NOMO-1 treated with dmso at 0.1 percent for 144 hours (cell line): ENCODE data around the gene HIP1.
"Not testable (repeated sequence)": the region's sequence is repeated elsewhere in the genome, so short reads cannot be mapped to it uniquely, and the experiment has no call there.

Experiments
- DNase-seq: peaks from one replicate; lab custom pipeline; 2025; ENCODE audit not compliant: unreplicated experiment; lab: John Stamatoyannopoulos, UW

The HIP1 gene

DNA sequence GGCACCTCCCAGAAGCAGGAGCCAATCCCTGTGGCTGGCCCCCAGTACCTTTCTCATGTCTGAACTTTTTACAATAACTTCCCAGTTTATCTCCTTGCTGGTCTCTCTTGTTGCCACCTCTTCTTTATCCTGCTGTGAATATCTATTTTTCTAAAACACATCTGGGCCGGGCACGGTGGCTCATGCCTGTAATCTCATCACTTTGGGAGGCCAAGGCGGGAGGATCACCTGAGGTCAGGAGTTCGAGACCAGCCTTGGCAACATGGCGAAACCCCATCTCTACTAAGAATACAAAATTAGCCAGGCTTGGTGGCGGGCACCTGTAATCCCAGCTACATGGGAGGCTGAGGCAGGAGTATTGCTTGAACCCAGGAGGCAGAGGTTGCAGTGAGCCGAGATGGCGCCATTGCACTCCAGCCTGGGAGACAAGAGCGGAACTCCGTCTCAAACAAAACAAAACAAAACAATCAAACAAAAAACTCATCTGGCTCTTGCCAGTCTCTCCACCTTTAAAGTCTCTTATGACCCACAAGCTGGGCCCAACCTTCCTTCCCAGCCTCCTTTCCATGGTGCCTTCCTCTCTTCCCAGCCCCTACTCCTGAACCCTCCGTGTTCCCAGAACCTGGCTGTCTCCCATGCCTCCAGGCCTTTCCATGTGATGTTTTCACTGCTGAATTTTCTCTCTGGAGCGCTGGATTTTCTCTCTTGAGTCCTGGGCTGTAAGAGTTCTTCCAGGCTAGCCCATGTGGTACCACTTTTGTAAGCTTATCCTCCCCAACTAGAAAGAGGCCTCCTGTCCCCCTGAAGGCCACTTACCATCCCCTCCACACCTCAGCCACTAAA is 51.3 kb downstream of the HIP1 start:
- no peak for DNase-seq

DNA sequence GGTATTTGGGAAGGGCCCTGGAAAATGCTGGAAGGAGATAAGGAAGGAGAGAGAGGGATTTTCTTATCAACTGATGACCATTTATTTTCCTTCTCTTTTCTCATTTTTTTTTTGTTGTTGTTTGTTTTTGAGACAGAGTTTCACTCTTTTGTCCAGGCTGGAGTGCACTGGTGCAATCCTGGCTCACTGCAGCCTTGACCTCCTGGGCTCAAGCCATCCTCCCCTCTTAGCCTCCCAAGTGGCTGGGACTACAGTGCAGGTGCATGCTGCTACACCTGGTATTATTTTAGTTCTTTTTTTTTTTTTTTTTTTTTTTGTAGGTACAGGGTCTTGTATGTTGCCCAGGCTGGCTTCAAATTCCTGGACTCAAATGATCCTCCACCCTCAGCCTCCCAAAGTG is 52.2 kb downstream of the HIP1 start:
- no peak for DNase-seq

DNA sequence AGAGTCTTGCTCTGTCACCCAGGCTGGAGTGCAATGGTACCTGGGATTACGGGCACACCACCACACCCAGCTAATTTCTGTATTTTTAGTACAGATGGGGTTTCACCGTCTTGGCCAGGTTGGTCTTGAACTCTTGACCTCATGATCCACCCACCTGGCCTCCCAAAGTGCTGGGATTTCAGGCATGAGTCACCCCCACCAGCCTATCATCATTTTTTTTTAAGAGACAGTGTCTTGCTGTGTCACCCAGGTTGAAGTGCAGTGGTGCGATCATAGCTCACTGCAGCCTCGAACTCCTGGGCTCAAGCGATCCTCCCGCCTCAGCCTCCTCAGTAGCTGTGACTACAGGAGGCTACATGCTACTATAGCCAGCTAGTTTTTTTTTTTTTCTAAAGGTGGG is 56.7 kb downstream of the HIP1 start:
- DNase-seq = not testable (repeated sequence)

DNA sequence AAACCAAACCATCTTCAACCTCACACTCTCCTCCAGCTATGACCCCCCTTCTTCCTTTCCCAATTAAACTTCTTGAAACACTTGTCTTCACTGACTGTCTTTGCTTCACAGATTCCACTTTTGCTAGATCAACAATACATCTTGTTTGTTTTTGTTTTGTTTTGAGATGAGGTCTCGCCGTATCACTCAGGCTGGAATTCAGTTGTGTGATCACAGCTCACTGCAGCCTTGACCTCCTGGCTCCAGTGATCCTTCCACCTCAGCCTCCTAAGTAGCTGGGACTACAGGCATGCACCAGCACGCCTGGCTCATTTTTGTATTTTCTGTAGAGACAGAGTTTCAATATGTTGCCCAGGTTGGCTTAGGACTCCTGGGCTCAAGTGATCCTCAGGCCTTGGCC is 59.7 kb downstream of the HIP1 start:
- DNase-seq = no peak

DNA sequence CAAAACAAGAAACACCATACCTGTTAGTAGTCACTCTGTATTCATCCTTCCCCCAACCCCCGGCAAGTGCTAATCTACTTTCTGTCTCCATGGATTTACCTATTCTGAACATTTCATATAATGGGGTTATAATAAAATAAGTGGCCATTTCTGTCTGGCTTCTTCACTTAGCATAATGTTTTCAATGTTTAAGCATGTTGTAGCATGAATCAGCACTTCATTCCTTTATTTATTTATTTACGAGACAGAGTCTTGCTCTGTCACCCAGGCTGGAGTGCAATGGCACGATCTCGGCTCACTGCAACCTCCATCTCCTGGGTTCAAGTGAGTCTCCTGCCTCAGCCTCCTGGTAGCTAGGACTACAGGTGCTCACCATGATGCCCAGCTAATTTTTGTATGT is 69.2 kb downstream of the HIP1 start:
- no peak for DNase-seq

DNA sequence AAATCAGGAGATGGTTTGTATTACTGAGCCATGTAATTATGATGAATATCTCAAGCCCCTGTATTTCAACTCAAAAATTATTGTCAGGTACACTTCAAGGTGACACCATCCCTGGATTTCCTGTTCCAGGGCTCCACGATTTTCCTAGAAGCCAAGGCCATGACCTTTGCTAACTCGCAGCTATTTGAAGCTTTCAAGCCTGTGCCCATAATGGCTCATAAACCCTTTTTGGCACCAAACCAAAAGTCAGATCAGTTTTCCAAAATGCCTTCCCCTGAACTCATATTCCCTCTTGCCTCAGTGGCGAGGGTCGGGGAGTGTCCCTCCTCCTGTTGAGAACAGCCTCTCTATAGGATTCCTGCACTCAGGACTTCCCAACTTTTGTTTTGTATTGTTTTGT is 70.8 kb downstream of the HIP1 start:
- no peak for DNase-seq

DNA sequence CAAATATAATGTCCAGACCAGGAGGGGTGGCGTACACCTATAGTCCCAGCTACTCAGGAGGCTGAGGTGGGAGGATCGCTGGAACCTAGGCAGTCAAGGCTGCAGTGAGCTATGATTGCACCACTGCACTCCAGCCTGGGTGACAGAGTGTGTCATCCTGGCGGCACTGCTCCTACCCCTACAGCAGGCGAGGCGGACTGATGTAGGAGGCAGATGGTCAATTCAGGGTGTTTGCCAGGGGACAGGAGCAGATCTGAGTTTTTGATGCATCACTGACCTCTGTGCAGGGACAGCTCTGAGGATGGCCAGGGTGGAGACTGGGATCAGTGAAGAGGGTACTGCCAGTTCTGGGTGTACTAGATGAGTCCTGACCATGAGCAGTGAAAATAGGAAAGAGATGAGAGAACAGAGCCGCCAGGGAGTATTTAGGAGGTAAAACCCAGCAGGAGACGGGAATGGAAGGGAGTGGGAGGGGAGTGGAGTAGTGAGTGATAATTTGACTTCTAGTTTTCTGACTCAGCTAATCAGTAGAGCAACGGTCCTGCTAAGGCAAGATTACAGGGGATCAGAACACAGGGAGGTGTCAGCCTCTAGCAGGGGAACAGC is 75.3 kb downstream of the HIP1 start:
- no peak for DNase-seq

DNA sequence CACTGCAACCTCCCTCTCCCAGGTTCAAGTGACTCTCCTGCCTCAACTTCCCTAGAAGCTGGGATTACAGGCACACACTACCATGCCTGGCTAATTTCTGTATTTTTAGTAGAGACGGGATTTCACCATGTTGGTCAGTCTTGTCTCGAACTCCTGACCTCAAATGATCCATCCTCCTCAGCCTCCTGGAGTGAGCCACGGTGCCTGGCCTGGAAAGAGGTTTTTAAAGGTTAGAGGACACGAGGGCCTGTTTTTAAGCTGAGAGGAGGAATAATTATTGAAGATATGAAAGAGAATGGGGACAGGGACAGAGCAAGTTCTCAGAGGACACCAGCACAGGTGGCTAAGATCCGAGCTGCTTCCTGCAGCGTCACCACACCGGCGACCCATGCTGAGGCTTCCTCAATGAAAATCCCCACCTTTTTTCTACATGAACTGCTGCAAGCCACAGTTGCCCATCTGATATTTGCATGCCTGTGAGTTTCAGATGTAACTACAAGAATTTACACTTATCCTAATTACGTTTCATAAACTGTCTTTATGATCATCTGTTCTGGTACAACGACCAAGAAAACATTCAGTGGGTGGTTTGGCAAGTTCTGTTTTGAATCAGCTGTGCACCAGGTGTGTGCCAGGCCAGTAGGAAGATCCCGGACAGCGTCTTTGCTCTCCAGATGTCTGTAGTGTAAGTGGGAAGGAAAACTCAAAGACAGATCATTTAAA is 76.0 kb downstream of the HIP1 start:
- no peak for DNase-seq

DNA sequence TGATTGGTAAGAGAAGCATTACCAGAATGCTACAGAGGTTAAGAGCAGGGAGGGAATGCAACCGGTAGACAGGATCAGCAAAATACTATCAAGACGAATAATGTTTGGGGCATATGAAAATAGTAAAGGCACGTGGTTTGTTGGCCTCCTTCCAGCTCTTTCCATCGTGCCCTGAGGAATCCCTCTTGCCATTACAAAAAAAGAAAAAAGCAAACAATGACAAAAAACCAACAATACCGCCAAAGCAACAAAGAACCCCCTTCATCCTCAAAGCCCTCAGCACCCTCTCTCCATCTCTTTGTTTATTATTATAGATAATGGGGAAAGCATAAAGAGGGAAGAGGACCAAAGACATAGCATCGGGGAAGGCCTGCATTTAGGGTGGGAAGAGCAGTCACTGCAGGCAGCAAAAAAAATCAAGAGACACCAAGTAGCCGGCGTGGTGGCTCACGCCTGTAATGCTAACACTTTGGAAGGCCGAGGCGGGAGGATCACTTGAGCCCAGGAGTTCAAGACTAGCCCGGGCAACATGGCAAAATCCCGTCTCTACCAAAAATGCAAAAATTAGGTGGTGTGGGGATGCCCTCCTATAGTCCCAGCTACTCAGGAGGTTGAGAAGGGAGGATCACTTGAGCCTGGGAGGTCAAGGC is 78.0 kb downstream of the HIP1 start:
- DNase-seq = no peak

DNA sequence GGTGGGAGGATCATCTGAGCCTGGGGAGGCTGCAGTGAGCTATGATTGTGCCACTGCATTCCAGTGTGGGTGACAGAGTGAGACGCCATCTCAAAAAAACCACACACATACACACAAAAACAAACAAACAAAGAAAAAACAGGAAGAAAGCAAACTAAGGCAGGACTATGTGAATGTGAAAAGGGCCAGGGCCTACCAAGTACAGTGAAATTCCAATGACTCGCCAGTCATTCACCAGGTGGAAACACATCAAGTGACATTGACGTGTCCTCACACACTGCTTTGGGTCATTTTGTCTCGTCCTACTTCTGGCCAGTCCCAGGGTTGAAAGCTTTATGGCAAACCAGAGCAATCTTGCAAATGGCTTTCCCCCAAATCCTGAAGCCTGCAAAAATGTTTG is 79.9 kb downstream of the HIP1 start:
- no peak for DNase-seq

DNA sequence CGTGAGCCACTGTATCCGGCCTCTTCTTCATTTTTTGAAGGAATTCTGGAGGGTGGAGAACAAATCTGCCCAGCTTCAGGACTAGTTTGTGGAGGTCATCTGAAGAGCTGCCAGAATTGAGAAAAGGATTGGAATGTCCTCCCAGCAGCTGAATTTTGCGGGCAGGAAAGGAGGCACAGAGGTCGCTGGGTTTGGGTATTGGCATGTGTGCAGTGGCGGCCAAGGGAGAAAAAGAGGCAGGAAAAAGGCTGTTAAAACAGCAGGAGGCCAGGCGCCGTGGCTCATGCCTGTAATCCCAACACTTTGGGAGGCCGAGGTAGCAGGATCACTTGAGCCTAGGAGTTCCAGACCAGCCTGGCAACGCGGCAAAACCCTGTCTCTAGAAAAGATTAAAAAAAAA is 80.4 kb downstream of the HIP1 start:
- DNase-seq = no peak

DNA sequence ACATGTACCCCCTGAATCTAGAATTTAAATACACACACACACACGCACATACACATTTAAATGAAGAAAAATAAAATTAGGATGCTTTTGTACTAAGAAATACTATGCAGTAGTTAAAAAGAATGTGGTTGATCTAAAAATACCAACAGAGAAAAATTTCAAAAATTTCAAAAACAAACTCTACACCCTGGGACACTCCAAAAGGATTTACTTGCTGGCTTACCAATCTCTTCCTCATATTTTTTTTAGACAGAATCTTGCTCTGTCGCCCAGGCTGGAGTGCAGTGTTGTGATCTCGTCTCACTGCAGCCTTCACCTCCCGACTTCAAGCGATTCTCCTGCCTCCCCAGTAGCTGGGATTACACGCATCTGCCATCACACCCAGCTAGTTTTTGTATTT is 80.9 kb downstream of the HIP1 start:
- DNase-seq = no peak

DNA sequence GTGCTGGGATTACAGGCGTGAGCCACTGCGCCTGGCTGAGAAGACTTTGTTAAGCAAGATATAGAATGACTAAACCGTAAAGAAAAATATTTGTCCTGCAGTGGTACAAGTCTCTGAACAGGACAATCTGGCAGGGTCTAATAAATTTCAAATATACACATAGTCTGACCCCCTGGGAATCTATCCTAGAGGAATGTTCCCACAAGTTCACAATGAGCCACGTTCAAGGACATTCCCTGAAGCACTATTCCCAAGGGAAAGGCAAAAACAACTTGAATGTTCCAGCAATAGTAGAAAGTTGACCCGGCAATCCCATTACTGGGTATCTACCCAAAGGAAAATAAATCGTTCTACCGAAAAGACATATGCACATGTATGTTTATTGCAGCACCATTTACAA is 82.0 kb downstream of the HIP1 start:
- DNase-seq = no peak

DNA sequence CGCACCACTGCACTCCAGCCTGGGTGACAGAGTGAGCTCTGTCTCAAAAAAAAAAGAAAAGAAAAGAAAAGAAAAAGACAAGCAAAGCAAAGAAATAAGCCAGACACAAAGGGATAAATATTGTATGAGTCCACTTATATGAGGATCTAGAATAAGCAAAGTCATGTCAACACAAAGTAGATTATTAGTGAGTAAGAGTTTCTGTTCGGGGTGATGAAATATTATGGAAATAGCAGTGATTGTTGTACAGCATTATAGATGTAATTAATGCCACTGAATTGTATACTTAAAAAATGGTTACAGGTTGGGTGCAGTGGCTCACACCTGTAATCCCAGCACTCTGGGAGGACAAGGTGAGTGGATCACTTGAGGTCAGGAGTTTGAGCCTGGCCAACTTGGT is 83.2 kb downstream of the HIP1 start:
- no peak for DNase-seq

DNA sequence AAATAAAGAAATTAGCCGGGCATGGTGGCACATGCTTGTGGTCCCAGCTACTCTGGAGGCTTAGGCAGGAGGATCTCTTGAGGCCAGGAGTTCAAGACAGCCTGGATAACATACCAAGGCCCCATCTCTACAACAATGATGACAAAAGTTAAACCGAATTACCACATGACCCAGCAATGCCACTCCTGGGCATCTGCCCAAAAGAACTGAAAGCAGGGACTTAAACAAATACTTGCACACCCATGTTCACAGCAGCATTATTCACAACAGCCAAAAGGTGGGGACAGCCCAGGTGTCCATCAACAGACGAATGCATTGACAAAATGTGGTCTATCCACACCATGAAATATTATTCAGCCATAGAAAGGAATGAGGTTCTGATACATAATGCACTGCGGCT is 83.9 kb downstream of the HIP1 start:
- DNase-seq = no peak

DNA sequence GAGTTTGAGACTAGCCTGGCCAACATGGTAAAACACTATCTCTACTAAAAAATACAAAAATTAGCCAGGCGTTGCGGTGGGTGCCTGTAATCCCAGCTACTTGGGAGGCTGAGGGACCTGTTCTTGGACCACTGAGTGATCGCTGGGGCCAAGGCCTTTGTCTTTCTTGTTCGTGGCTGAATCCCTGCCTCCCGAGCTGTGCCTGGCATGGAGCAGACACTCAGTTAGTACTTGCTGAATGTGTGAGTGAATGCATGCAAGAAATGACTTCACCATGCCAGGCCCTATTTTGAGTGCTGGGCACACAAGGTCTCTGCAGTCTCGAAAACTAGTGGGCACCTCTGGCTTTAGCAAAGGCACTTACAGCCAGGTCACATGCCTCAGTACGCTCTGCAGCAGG is 85.1 kb downstream of the HIP1 start:
- DNase-seq = no peak

DNA sequence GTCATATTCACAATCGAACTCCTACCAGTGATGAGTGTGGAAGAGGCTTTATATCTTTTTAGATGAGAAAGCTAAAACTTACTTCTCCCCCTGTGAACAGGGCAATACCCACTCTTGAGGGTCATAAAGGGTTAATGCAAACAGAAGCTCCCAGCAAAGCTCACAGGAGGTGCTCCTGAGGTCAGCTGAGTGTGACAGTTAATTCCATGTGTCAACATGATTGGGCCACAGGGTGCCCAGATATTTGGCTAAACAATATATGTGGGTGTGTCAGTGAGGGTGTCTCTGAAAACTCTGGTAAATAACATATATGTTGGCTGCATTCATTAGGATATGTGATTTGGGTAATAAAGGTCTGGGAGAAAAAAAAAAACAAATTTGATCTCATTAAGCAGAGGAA is 86.0 kb downstream of the HIP1 start:
- DNase-seq = no peak

DNA sequence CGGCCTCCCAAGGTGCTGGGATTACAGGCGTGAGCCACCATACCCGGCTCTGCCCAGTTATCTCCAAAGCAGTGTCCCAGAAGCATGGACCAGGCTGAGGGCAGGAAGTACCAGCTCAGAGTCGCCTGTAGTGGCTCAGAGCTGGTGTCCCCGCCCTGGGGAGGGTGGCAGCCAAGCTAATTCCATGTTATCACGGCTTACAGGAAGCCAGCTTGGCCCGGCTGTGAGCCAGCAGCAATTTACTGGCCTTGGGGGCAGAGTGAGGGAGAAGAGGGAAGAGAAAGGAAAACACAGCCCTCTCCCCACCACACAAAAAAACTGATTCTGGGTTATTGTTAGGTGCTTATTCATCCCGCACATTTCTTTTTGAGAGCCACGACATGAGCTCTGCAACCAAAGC is 88.1 kb downstream of the HIP1 start:
- DNase-seq = no peak

DNA sequence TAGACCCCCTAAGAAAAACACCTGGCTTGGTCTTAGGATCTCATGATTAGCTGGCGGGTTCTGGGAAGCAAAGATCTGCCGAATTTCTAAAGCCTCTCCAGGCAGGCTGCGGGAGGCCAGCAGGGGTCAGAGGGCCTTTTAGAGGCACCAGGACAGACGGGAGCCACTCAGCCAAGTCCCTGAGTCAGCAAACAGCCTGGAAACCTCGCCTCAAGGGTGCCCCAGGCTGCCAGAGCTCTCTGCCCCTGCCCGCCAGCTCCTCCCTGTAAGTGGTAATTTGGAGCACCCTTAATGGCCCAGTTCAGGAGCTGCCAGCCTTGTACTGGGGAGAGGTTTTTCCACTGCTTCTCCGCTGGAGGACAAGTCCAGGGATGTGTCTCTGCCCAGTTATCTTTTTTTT is 88.7 kb downstream of the HIP1 start:
- no peak for DNase-seq

DNA sequence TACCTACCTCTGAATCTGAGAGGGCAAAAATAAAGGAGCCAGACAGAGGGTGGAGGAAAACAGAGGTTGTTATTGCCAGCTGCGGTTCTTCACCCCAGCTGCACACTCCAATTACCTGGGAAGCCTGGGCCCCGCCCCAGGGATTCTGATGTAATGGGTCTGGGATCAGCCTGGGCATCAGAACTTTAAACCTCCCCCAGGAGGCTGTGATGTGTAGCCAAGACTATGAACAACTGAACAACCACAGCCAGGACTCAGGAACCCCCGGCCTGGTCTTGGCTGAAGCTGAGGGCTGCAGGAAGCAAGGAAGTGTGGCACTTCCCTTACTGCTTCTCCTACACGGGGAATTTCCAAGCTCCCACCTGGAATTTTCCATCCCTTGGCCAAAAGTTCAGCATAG is 89.3 kb downstream of the HIP1 start:
- no peak for DNase-seq

DNA sequence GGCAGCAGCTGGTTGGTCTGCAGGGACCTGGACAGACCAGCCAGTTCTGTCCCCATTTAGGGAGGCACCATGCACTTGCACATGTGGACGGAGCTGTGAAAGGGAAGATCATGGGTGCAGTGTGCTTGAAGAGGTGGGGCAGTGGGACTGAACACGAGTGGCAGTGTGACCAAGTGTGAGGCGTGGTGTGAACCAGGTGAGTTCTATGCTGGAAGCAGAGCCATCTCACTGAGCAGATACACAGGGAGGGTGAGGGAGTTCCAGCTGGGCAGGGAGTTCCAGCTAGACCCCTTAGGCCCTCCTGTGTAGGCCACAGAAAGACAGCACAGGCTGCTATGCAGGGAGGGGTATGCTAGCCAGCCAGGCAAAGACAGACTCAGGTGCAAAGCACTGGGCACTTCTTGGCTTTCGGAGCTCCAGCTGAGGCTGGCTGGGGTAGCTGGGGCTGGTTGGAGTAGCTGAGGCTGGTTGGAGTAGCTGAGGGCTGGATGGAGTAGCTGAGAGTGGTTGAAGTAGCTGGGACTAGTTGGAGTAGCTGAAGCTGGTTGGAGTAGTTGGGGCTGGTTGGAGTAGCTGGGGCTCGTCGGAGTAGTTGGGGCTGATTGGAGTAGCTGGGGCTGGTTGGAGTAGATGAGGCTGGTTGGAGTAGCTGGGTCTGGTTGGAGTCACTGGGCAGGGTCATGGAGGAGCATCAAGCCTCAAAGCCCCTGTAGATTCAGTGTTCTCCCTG is 90.9 kb downstream of the HIP1 start:
- no peak for DNase-seq
